HG03520 (cell line): ENCODE measurements around the gene CRTC1.
"Not testable (repeated sequence)": the region's sequence is repeated elsewhere in the genome, so short reads cannot be mapped to it uniquely, and the experiment has no call there.

Source experiments
- ATAC-seq: cut with Tn5 transposase; IDR thresholded peaks from one replicate; pipeline ENCODE4 v1.9.1; 2021; ENCODE audit warnings: mild to moderate bottlenecking, moderate library complexity; ENCODE audit not compliant: unreplicated experiment

CRTC1 gene

GRCh38 chr19:18668744-18669523 lies 14.5 kb upstream of the CRTC1 start:
- no peak for ATAC-seq

- no peak for ATAC-seq
Measured at GRCh38 chr19:18669524-18669817, 14.0 kb upstream of the CRTC1 start.

- ATAC-seq, result no peak
Measured at GRCh38 chr19:18669883-18670282, 13.6 kb upstream of the CRTC1 start.

GRCh38 chr19:18670312-18670711 lies 13.2 kb upstream of the CRTC1 start:
- ATAC-seq, result no peak

GRCh38 chr19:18671303-18672043 lies 12.0 kb upstream of the CRTC1 start:
- no peak for ATAC-seq

- ATAC-seq, result no peak
Measured at GRCh38 chr19:18672044-18672451, 11.4 kb upstream of the CRTC1 start.

GRCh38 chr19:18672606-18673337 lies 10.7 kb upstream of the CRTC1 start:
- ATAC-seq, result no peak

- ATAC-seq, result no peak
Measured at GRCh38 chr19:18674616-18675015, 8.9 kb upstream of the CRTC1 start.

- no peak for ATAC-seq
Measured at GRCh38 chr19:18675779-18676178, 7.7 kb upstream of the CRTC1 start.

GRCh38 chr19:18676692-18677091 lies 6.8 kb upstream of the CRTC1 start:
- no peak for ATAC-seq

- ATAC-seq, result no peak
Measured at GRCh38 chr19:18677156-18677555, 6.3 kb upstream of the CRTC1 start.

GRCh38 chr19:18680148-18680547 lies 3.3 kb upstream of the CRTC1 start:
- not testable (repeated sequence) for ATAC-seq

GRCh38 chr19:18682807-18683108 lies 722 bp upstream of the CRTC1 start:
- no peak for ATAC-seq

- ATAC-seq, result no peak
Measured at GRCh38 chr19:18683958-18684641, 620 bp downstream of the CRTC1 start.

GRCh38 chr19:18684642-18684993 lies 1.1 kb downstream of the CRTC1 start:
- ATAC-seq, result no peak

- ATAC-seq, result no peak
Measured at GRCh38 chr19:18685597-18686190, 2.2 kb downstream of the CRTC1 start.

GRCh38 chr19:18687740-18688465 lies 4.4 kb downstream of the CRTC1 start:
- no peak for ATAC-seq

- ATAC-seq, result no peak
Measured at GRCh38 chr19:18696023-18696422, 12.5 kb downstream of the CRTC1 start.

- ATAC-seq, result no peak
Measured at GRCh38 chr19:18697680-18698079, 14.2 kb downstream of the CRTC1 start.

GRCh38 chr19:18698321-18699167 lies 15.1 kb downstream of the CRTC1 start:
- ATAC-seq, result no peak
